Right hindlimb (tissue), 1 donor: ENCODE data around the gene LDHD.
A peak's percentile ranks its signal among the peaks of the same experiment; 100 is the strongest.

Experiments used
- DNase-seq: peaks from one replicate; pipeline ENCODE4 v3.0.0-alpha.2; 2018

LDHD gene

GRCh38 chr16:75114179-75114945, 2.2 kb downstream of the LDHD start:
- no peak for DNase-seq

GRCh38 chr16:75113541-75114121, 2.9 kb downstream of the LDHD start:
- DNase-seq = no peak

- no peak for DNase-seq
Observed at GRCh38 chr16:75112734-75113491, 3.7 kb downstream of the LDHD start.

- no peak for DNase-seq
Observed at GRCh38 chr16:75111961-75112733, 4.4 kb downstream of the LDHD start.

- no peak for DNase-seq
Observed at GRCh38 chr16:75111514-75111940, 5.1 kb downstream of the LDHD start.

GRCh38 chr16:75110637-75111513, 5.7 kb downstream of the LDHD start:
- DNase-seq = peak; percentile 92

GRCh38 chr16:75109732-75110243, 6.8 kb downstream of the LDHD start:
- peak; percentile 70 for DNase-seq

- peak; percentile 69 for DNase-seq
Observed at GRCh38 chr16:75108792-75109731, 7.5 kb downstream of the LDHD start.

- DNase-seq = no peak
Observed at GRCh38 chr16:75107505-75107904, 9.1 kb downstream of the LDHD start.

- DNase-seq = no peak
Observed at GRCh38 chr16:75106351-75107274, 10.0 kb downstream of the LDHD start.

- no peak for DNase-seq
Observed at GRCh38 chr16:75105306-75106061, 11.1 kb downstream of the LDHD start.

GRCh38 chr16:75104836-75105235, 11.7 kb downstream of the LDHD start:
- DNase-seq = no peak

- DNase-seq = no peak
Observed at GRCh38 chr16:75103994-75104393, 12.6 kb downstream of the LDHD start.

GRCh38 chr16:75102595-75102994, 14.0 kb downstream of the LDHD start:
- DNase-seq = no peak

GRCh38 chr16:75101635-75102034, 14.9 kb downstream of the LDHD start:
- no peak for DNase-seq

GRCh38 chr16:75100603-75100990, 16.0 kb downstream of the LDHD start:
- DNase-seq = no peak

GRCh38 chr16:75099738-75100602, 16.6 kb downstream of the LDHD start:
- no peak for DNase-seq
